ENCODE measurements around the gene TET3. TPM values are rescaled to one million over a fixed set of nuclear protein-coding genes. Genes with fewer than 3 reads are reported as not detected.

The TET3 gene
- total and polyA plus RNA-seq, 2 of the 8 experiments (the other 6 are each of a cell fraction or from before 2014, with no cell fraction given), result 4.5 to 21.1 TPM

- no peak for TF ChIP-seq EZH2 (IDR thresholded peaks at IDR 0.05; ENCODE audit: low read depth, low read length, severe bottlenecking)
Measured at GRCh38 chr2:74017223-74017622, 32.5 kb downstream of the TET3 start (continued).

Data from H1 (cell line).